Measurements from ENCODE around the gene HELT. TPM values are rescaled to one million over a fixed set of nuclear protein-coding genes. Genes with fewer than 3 reads are reported as not detected.

HELT gene
- total RNA-seq, 2 experiments from 2014 or later: not detected

- H3K27ac Mint-ChIP-seq: no peak overlapping the region
- H3K9me3 Mint-ChIP-seq (ENCODE audit: low read depth): no peaks in the 10 kb centered on the region
- peaks cover 23% of the 10 kb centered on the region for H3K4me1 Mint-ChIP-seq
- no peak overlapping the region for H3K4me3 Mint-ChIP-seq
- no peak for DNase-seq
- H3K27me3 Mint-ChIP-seq: peaks cover 94% of the 10 kb centered on the region
- H3K36me3 Mint-ChIP-seq: no peaks in the 10 kb centered on the region
- ATAC-seq: no peak
- CTCF ChIA-PET: no interaction called here
Measured at GRCh38 chr4:185015108-185015507, 3.2 kb upstream of the HELT start.

- peak overlapping the region; percentile 54 for H3K27ac Mint-ChIP-seq
- CTCF ChIA-PET: no interaction called here
Measured at GRCh38 chr4:185016101-185016940, 2.0 kb upstream of the HELT start.

GRCh38 chr4:185016946-185017758 lies 1.1 kb upstream of the HELT start:
- Mint-ChIP-seq H3K36me3 (no peaks in the 10 kb centered on the region), H3K27me3 (peaks cover 94% of the 10 kb centered on the region), H3K27ac (no peak overlapping the region), H3K9me3 (ENCODE audit: low read depth) (no peaks in the 10 kb centered on the region), H3K4me3 (no peak overlapping the region), H3K4me1 (peaks cover 25% of the 10 kb centered on the region)
- ATAC-seq (no peak), DNase-seq (no peak)
- CTCF ChIA-PET: no interaction called here

More at GRCh38 chr4:185016101-185016940, 2.0 kb upstream of the HELT start:
- Mint-ChIP-seq H3K4me3 (no peak overlapping the region), H3K4me1 (peaks cover 23% of the 10 kb centered on the region), H3K36me3 (no peaks in the 10 kb centered on the region), H3K9me3 (ENCODE audit: low read depth) (no peaks in the 10 kb centered on the region), H3K27me3 (peaks cover 94% of the 10 kb centered on the region)
- ATAC-seq (no peak), DNase-seq (no peak)

- peak overlapping the region; percentile 22 for H3K27ac Mint-ChIP-seq
- CTCF ChIA-PET: interaction anchor here (1.0 to 1.6 kb wide), 2 partner anchors 14 to 116 kb away, joined by 3 to 4 read pairs; no protein-coding TSS in a partner anchor
- ATAC-seq: no peak
- H3K9me3 Mint-ChIP-seq (ENCODE audit: low read depth): no peaks in the 10 kb centered on the region
- no peak for DNase-seq
- peaks cover 94% of the 10 kb centered on the region for H3K27me3 Mint-ChIP-seq
- peaks cover 22% of the 10 kb centered on the region for H3K4me1 Mint-ChIP-seq
- H3K4me3 Mint-ChIP-seq: no peak overlapping the region
- no peaks in the 10 kb centered on the region for H3K36me3 Mint-ChIP-seq
Measured at GRCh38 chr4:185018834-185019455, 655 bp downstream of the HELT start.

GRCh38 chr4:185019456-185020292 lies 1.4 kb downstream of the HELT start:
- Mint-ChIP-seq H3K4me3 (no peak overlapping the region), H3K27me3 (peaks cover 94% of the 10 kb centered on the region), H3K4me1 (peaks cover 17% of the 10 kb centered on the region), H3K27ac (no peak overlapping the region), H3K9me3 (ENCODE audit: low read depth) (no peaks in the 10 kb centered on the region), H3K36me3 (no peaks in the 10 kb centered on the region)
- no peak for DNase-seq
- CTCF ChIA-PET: interaction anchor here (1.6 kb wide), 1 partner anchor 15 kb away, joined by 4 read pairs; no protein-coding TSS in a partner anchor
- ATAC-seq: no peak

GRCh38 chr4:185020293-185020808 lies 2.1 kb downstream of the HELT start:
- peaks cover 17% of the 10 kb centered on the region for H3K4me1 Mint-ChIP-seq
- no peak overlapping the region for H3K4me3 Mint-ChIP-seq
- CTCF ChIA-PET: interaction anchor here (1.6 kb wide), 1 partner anchor 16 kb away, joined by 4 read pairs; no protein-coding TSS in a partner anchor

GRCh38 chr4:185020863-185021761 lies 2.8 kb downstream of the HELT start:
- DNase-seq (no peak), ATAC-seq (no peak)
- CTCF ChIA-PET: interaction anchor here (1.5 kb wide), 1 partner anchor 13 kb away, joined by 4 read pairs; no protein-coding TSS in a partner anchor
- Mint-ChIP-seq H3K27me3 (peaks cover 93% of the 10 kb centered on the region), H3K27ac (peak overlapping the region; percentile 70), H3K4me1 (peaks cover 17% of the 10 kb centered on the region), H3K9me3 (ENCODE audit: low read depth) (no peaks in the 10 kb centered on the region), H3K36me3 (no peaks in the 10 kb centered on the region), H3K4me3 (no peak overlapping the region)

More at GRCh38 chr4:185020293-185020808, 2.1 kb downstream of the HELT start:
- no peak for DNase-seq
- Mint-ChIP-seq H3K27ac (no peak overlapping the region), H3K27me3 (peaks cover 94% of the 10 kb centered on the region), H3K36me3 (no peaks in the 10 kb centered on the region), H3K9me3 (ENCODE audit: low read depth) (no peaks in the 10 kb centered on the region)
- no peak for ATAC-seq

- DNase-seq: no peak
- H3K9me3 Mint-ChIP-seq (ENCODE audit: low read depth): no peaks in the 10 kb centered on the region
- ATAC-seq: no peak
- no peak overlapping the region for H3K27ac Mint-ChIP-seq
- no peak overlapping the region for H3K4me3 Mint-ChIP-seq
- peaks cover 12% of the 10 kb centered on the region for H3K4me1 Mint-ChIP-seq
- peaks cover 90% of the 10 kb centered on the region for H3K27me3 Mint-ChIP-seq
- H3K36me3 Mint-ChIP-seq: no peaks in the 10 kb centered on the region
- CTCF ChIA-PET: interaction anchor here (0.6 to 1.6 kb wide), 2 partner anchors 16 to 72 kb away, joined by 3 to 8 read pairs; no protein-coding TSS in a partner anchor
Measured at GRCh38 chr4:185023471-185023870, 5.2 kb downstream of the HELT start.

GRCh38 chr4:185028625-185029024 lies 10.3 kb downstream of the HELT start:
- no peak overlapping the region for H3K27ac Mint-ChIP-seq
- H3K4me1 Mint-ChIP-seq: no peaks in the 10 kb centered on the region
- H3K4me3 Mint-ChIP-seq: no peak overlapping the region
- DNase-seq: no peak
- CTCF ChIA-PET: interaction anchor here (1.0 kb wide), 1 partner anchor 11 kb away, joined by 4 read pairs; no protein-coding TSS in a partner anchor
- H3K36me3 Mint-ChIP-seq: no peaks in the 10 kb centered on the region
- H3K27me3 Mint-ChIP-seq: peaks cover 81% of the 10 kb centered on the region
- no peaks in the 10 kb centered on the region for H3K9me3 Mint-ChIP-seq (ENCODE audit: low read depth)
- no peak for ATAC-seq

GRCh38 chr4:185031611-185032010 lies 13.3 kb downstream of the HELT start:
- Mint-ChIP-seq H3K27ac (no peak overlapping the region), H3K9me3 (ENCODE audit: low read depth) (no peaks in the 10 kb centered on the region), H3K27me3 (peaks cover 62% of the 10 kb centered on the region), H3K4me3 (no peak overlapping the region), H3K36me3 (no peaks in the 10 kb centered on the region), H3K4me1 (no peaks in the 10 kb centered on the region)
- CTCF ChIA-PET: interaction anchor here (0.8 kb wide), 1 partner anchor 152 kb away, joined by 3 read pairs; no protein-coding TSS in a partner anchor
- no peak for DNase-seq
- no peak for ATAC-seq

- DNase-seq (no peak), ATAC-seq (no peak)
- no peaks in the 10 kb centered on the region for H3K36me3 Mint-ChIP-seq
- H3K4me3 Mint-ChIP-seq: no peak overlapping the region
- H3K9me3 Mint-ChIP-seq (ENCODE audit: low read depth): no peaks in the 10 kb centered on the region
- H3K27ac Mint-ChIP-seq: no peak overlapping the region
- peaks cover 57% of the 10 kb centered on the region for H3K27me3 Mint-ChIP-seq
- no peaks in the 10 kb centered on the region for H3K4me1 Mint-ChIP-seq
- CTCF ChIA-PET: no interaction called here
Measured at GRCh38 chr4:185033072-185033471, 14.8 kb downstream of the HELT start.
